ENCODE measurements around the gene B3GLCT. TPM values are rescaled to one million over a fixed set of nuclear protein-coding genes. Genes with fewer than 3 reads are reported as not detected.

Gene B3GLCT
- total RNA-seq, 1 donor from 2014 or later: 16.5 TPM

DNA sequence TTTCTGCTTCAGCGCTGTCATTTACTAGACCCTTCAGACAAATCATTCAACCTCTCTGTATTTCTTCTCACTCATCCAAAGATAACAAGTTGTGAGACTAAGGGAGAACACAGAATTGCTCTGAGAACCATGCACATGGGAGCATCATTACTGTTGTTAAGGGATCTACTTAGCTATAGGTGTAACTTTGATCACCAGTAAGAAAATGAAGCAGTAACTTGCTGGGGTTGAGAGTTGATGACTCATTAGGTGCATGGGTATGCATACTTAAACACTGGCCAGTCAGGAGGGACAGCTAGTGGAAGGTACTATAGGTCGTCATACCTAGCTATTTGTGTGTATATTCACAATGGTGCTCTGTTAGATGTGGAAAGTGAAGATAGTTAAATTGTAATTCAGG, 61.5 kb downstream of the B3GLCT start:
- Mint-ChIP-seq H3K4me1 (ENCODE audit: unreplicated experiment) (no peaks in the 10 kb centered on the region), H3K4me3 (no peak overlapping the region), H3K27me3 (no peaks in the 10 kb centered on the region), H3K36me3 (peaks cover 9% of the 10 kb centered on the region), H3K9me3 (no peaks in the 10 kb centered on the region), H3K27ac (no peak overlapping the region)
- DNase-seq (ENCODE audit: extremely low spot score, unreplicated experiment): no peak
- TF ChIP-seq CTCF (conservative IDR thresholded peaks at IDR 0.05): no peak

DNA sequence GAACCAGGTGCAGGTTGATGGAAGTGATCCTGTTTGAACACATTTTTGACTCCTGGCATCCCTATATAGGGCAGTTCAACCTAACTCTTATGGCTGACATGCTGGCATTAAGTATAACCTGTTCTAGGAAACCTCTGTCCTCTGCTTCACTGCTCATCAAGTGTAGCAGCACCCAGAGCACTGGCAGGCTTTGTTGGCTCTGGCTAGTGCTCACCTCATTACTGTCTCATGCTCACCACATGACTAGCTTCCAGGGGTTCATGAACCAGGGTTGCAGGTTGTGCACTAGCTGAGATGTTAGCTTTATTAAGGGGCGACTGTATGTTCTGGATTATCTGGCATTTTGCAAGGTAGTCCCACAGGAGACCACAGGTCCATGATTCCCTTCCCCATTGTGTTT, 63.6 kb downstream of the B3GLCT start:
- H3K4me1 Mint-ChIP-seq (ENCODE audit: unreplicated experiment): no peaks in the 10 kb centered on the region
- no peak overlapping the region for H3K4me3 Mint-ChIP-seq
- TF ChIP-seq CTCF (conservative IDR thresholded peaks at IDR 0.05): no peak
- H3K9me3 Mint-ChIP-seq: no peaks in the 10 kb centered on the region
- peaks cover 12% of the 10 kb centered on the region for H3K36me3 Mint-ChIP-seq
- H3K27me3 Mint-ChIP-seq: no peaks in the 10 kb centered on the region
- no peak for DNase-seq (ENCODE audit: extremely low spot score, unreplicated experiment)
- no peak overlapping the region for H3K27ac Mint-ChIP-seq

DNA sequence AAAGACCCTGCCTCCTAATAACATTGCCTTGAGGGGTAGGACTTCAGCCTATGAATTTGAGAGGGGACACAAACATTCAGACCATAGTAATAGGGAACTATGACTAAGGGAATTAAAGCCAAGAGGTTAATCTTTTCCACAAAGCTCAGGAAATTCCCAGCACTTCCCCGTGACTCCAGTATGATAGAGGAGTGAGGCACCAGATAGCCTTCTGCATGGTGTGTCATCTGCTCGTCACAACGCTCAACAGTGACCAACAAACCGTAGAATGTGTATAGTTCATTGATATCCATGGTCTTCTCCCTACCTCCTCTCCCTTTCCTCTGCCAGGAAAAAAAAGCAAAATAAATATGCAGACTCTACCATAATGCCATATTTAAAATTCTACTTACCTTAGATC, 64.4 kb downstream of the B3GLCT start:
- H3K27me3 Mint-ChIP-seq: no peaks in the 10 kb centered on the region
- H3K27ac Mint-ChIP-seq: no peak overlapping the region
- H3K36me3 Mint-ChIP-seq: peaks cover 15% of the 10 kb centered on the region
- DNase-seq (ENCODE audit: extremely low spot score, unreplicated experiment): no peak
- H3K4me3 Mint-ChIP-seq: no peak overlapping the region
- no peak for TF ChIP-seq CTCF (conservative IDR thresholded peaks at IDR 0.05)
- no peaks in the 10 kb centered on the region for H3K4me1 Mint-ChIP-seq (ENCODE audit: unreplicated experiment)
- H3K9me3 Mint-ChIP-seq: no peaks in the 10 kb centered on the region

DNA sequence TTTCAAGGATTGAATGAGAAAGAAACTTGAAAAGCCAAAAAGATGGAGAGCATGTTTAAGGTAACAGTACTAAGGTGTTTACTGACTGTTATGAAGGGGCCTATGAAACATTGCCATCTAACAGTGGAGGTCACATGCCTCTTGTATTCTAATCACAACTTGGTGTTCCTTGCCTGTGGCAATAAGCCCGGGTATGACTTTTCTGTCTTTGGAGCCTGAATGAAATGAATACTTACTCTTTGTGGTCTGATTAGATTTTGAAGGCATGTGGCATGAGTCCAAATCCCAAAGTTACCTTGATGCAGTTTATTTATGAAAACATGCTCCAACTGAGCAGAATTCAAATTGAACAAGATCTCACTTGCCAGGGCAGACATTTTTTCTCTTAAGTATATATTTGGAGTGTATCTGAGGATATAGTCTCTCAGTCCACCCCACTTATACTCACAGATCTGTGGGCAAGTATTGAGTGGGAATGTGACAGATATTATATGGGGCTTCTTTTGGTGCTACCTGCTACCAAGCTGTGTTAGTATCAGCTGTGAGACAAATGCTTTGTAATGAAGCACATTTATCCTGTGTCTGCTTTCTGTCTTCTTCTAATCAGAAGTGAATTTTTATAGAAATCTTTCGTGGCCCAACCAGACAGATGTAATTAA, 67.5 kb downstream of the B3GLCT start:
- no peak overlapping the region for H3K27ac Mint-ChIP-seq
- TF ChIP-seq CTCF (conservative IDR thresholded peaks at IDR 0.05): no peak
- H3K4me3 Mint-ChIP-seq: no peak overlapping the region
- no peak for DNase-seq (ENCODE audit: extremely low spot score, unreplicated experiment)
- no peaks in the 10 kb centered on the region for H3K4me1 Mint-ChIP-seq (ENCODE audit: unreplicated experiment)
- H3K9me3 Mint-ChIP-seq: peaks cover 4% of the 10 kb centered on the region
- H3K27me3 Mint-ChIP-seq: no peaks in the 10 kb centered on the region
- H3K36me3 Mint-ChIP-seq: peaks cover 25% of the 10 kb centered on the region

DNA sequence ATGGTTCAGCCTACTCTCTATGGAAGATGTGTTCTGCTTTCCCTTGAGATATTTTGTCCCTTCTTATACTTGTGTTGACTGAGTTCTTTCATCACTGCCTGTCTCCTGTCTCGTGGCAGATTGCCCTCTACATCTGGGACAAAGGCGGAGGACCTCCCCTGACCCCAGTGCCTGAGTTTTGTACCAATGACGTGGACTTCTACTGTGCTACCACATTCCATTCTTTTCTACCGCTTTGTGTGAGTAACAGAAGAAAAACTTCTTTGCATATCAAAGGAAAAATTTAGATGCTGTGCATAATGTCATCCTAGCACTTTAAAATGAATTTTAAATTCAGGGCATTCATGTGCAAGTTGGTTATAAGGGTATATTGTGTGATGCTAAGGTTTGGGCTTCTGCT, 74.6 kb downstream of the B3GLCT start:
- no peaks in the 10 kb centered on the region for H3K27me3 Mint-ChIP-seq
- peaks cover 13% of the 10 kb centered on the region for H3K9me3 Mint-ChIP-seq
- DNase-seq (ENCODE audit: extremely low spot score, unreplicated experiment): no peak
- H3K4me1 Mint-ChIP-seq (ENCODE audit: unreplicated experiment): no peaks in the 10 kb centered on the region
- no peak overlapping the region for H3K4me3 Mint-ChIP-seq
- no peak overlapping the region for H3K27ac Mint-ChIP-seq
- peaks cover 35% of the 10 kb centered on the region for H3K36me3 Mint-ChIP-seq
- no peak for TF ChIP-seq CTCF (conservative IDR thresholded peaks at IDR 0.05)

- Mint-ChIP-seq H3K4me1 (ENCODE audit: unreplicated experiment) (no peaks in the 10 kb centered on the region), H3K36me3 (peaks cover 26% of the 10 kb centered on the region), H3K4me3 (no peak overlapping the region), H3K9me3 (peaks cover 15% of the 10 kb centered on the region), H3K27ac (no peak overlapping the region), H3K27me3 (no peaks in the 10 kb centered on the region)
- DNase-seq (ENCODE audit: extremely low spot score, unreplicated experiment): no peak
- TF ChIP-seq CTCF (conservative IDR thresholded peaks at IDR 0.05): no peak
Observed at GRCh38 chr13:31276421-31276820, 76.6 kb downstream of the B3GLCT start.

Data from type B pancreatic cell (in vitro differentiated cells).